ENCODE data around the gene SMTN. TPM values are rescaled to one million over a fixed set of nuclear protein-coding genes. Genes with fewer than 3 reads are reported as not detected.
A peak's percentile ranks its signal among the peaks of the same experiment; 100 is the strongest.

The SMTN gene
- total and polyA plus RNA-seq, 9 donors, result 23.1 to 238 (median 61.2) TPM

GRCh38 chr22:31098632-31099110, 17.6 kb downstream of the SMTN start:
- no peak overlapping the region for H3K27ac ChIP-seq
- H3K4me1 ChIP-seq (ENCODE audit: insufficient read depth), result peaks cover 1% of the 10 kb centered on the region
- no peaks in the 10 kb centered on the region for H3K9me3 ChIP-seq
- intact Hi-C loops (cut with DNase I), result loop anchor here in 1 of 4 donors (10.0 kb wide), 1 partner anchor 46 kb away; the partner anchor contains the start of gene PLA2G3
- 54 to 56% (median 55%) methylated on average over 36 of the region's 36 CpGs for WGBS, 3 donors
- no peak for TF ChIP-seq CTCF (IDR thresholded peaks at IDR 0.05)
- TF ChIP-seq EP300 (IDR thresholded peaks at IDR 0.05), result no peak
- TF ChIP-seq POLR2A (IDR thresholded peaks at IDR 0.05), result no peak
- peak; percentile 43 to 67 (median 61) for DNase-seq
- H3K27me3 ChIP-seq, result no peaks in the 10 kb centered on the region
- no peaks in the 10 kb centered on the region for H3K36me3 ChIP-seq
- H3K4me3 ChIP-seq, result no peak overlapping the region

GRCh38 chr22:31099386-31099785, 18.3 kb downstream of the SMTN start:
- DNase-seq, result no peak
- Histone ChIP-seq H3K4me1 (ENCODE audit: insufficient read depth) (peaks cover 3% of the 10 kb centered on the region), H3K4me3 (no peak overlapping the region), H3K36me3 (no peaks in the 10 kb centered on the region), H3K9me3 (no peaks in the 10 kb centered on the region), H3K27me3 (no peaks in the 10 kb centered on the region), H3K27ac (peak overlapping the region in 1 of 2 donors; percentile 8)
- WGBS, 3 donors, result 79 to 85% (median 83%) methylated on average over 6 of the region's 6 CpGs
- TF ChIP-seq EP300 (IDR thresholded peaks at IDR 0.05) (no peak), CTCF (IDR thresholded peaks at IDR 0.05) (no peak), POLR2A (IDR thresholded peaks at IDR 0.05) (no peak)
- intact Hi-C loops (cut with DNase I), result loop anchor here in 1 of 4 donors (10.0 kb wide), 1 partner anchor 45 kb away; the partner anchor contains the start of gene PLA2G3

GRCh38 chr22:31099841-31100761, 19.0 kb downstream of the SMTN start:
- Histone ChIP-seq H3K4me3 (no peak overlapping the region), H3K4me1 (ENCODE audit: insufficient read depth) (peaks cover 3% of the 10 kb centered on the region), H3K27me3 (no peaks in the 10 kb centered on the region), H3K9me3 (no peaks in the 10 kb centered on the region), H3K36me3 (no peaks in the 10 kb centered on the region), H3K27ac (peak overlapping the region in 1 of 2 donors; percentile 8)
- WGBS, 3 donors, result 88 to 92% (median 90%) methylated on average over 34 of the region's 34 CpGs
- intact Hi-C loops (cut with DNase I), result loop anchor here in 1 of 4 donors (10.0 kb wide), 3 partner anchors 45 to 825 kb away; partner anchors contain the start of gene PLA2G3
- no peak for TF ChIP-seq POLR2A (IDR thresholded peaks at IDR 0.05)
- no peak for TF ChIP-seq EP300 (IDR thresholded peaks at IDR 0.05)
- TF ChIP-seq CTCF (IDR thresholded peaks at IDR 0.05), result no peak
- DNase-seq, result peak in 3 of 5 donors; percentile 25 to 40 (median 27)

GRCh38 chr22:31100762-31101525, 19.8 kb downstream of the SMTN start:
- no peak for DNase-seq
- Histone ChIP-seq H3K4me3 (no peak overlapping the region), H3K36me3 (no peaks in the 10 kb centered on the region), H3K4me1 (ENCODE audit: insufficient read depth) (peaks cover 8% of the 10 kb centered on the region), H3K9me3 (no peaks in the 10 kb centered on the region), H3K27me3 (no peaks in the 10 kb centered on the region), H3K27ac (no peak overlapping the region)
- intact Hi-C loops (cut with DNase I), result loop anchor here in 1 of 4 donors (10.0 kb wide), 2 partner anchors 134 to 826 kb away; no protein-coding TSS in a partner anchor
- TF ChIP-seq POLR2A (IDR thresholded peaks at IDR 0.05) (no peak), CTCF (IDR thresholded peaks at IDR 0.05) (no peak)
- 90 to 94% (median 94%) methylated on average over 18 of the region's 18 CpGs for WGBS, 3 donors
